HK-2 (cell line): Measurements from ENCODE around the gene HECTD4.
"Not testable (repeated sequence)": the region's sequence is repeated elsewhere in the genome, so short reads cannot be mapped to it uniquely, and the experiment has no call there.

Source experiments
- DNase-seq: peaks from one replicate; pipeline ENCODE4 v3.0.0-alpha.2; 2018; ENCODE audit not compliant: unreplicated experiment

Gene HECTD4

DNA sequence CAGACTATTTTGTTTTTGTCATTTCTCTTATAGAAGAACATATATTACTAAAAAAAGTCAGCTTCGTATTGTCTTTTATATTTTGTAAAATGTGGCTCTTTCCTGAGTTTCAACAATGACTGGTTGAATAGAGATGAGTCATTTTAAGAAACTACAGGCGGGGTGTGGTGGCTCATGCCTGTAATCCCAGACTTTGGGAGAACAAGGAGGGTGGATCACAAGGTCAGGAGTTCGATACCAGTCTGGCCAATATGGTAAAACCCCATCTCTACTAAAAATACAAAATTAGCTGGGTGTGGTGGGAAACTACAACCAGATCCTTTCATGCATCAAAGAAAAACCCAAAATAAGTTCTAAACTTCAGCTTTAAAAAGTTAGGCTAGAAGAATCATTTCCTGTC lies 28.8 kb downstream of the HECTD4 start:
- no peak for DNase-seq

DNA sequence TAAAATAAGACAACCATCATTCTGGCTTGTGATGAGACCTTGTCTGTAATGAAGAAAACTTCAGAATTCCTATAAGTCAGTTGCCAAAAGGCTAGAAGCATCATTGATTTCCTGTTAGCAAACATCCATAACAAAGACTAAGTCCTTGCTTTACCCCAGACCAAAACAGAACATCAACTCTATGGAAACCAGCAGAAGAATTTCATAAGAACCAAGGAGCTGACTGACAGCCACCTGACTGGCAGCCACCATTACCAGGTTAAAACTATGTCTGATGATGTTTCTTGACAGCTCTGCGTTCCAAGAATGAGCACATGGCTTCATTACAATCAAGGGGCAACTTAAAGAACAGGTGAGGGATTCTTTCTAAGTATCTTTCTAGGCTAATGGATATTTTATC lies 29.3 kb downstream of the HECTD4 start:
- no peak for DNase-seq

DNA sequence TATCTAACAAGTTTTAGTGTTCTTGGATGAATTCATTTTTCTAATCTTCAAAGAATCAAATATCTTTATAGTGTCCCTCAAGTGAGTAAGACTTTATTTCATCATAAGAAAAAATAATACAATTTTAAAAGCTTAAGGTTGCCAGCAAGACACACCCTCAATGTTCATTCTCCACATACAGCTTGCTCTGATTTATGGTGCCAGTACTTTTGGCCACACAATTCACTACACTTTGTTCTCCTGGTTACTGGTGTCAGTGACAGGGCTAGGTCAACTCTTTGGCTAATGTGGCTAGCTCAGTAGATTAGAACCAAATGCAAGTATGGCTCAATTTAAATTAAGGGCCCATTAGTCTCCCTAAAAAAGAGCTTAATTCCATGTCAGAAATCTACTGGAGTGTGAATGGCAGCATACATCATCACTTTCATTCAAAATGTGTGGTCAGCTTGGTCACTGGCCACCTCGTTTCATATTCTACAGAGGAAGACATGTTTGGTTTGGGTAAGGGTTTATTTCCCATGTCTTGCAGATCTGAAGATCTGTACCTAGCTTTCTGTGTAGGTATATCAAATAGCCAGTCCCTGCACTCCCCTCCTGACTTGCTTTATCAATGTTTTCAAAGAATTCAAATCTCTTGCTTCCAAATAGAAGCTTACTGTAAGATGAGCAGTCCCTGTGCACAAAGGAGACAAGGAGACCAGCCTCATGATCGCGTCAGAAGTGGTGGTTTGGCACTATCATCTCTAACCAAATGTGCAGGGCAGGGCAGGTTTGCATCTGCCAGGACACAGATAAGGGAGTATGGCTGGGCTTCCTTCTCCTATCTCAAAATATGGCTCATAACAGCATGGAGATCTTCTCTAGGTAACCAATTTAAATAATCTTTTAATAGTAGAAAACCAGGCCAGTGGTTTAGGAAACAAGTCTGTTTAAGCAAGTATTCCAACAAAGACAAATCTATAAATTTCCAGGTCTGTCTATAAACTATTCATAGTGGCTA lies 31.3 kb downstream of the HECTD4 start:
- no peak for DNase-seq

DNA sequence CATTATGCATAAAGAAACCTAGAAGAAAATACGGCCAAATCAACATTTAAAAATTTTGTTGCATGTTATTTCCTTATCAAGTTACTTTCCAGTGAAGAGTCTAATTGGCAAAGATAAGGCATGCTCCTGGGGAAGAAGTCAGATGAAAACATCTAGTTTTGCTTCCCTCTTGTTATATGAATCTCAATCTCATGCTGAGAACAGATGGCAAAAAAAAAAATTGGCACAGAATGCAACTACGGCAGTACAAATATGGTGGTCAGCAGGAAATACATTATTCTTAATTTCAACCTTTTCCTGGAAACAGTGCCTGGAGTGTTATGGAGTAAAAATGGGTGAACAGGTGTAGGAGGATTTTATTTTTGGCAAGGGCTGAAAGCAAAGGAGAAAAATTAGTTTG lies 32.8 kb downstream of the HECTD4 start:
- no peak for DNase-seq

DNA sequence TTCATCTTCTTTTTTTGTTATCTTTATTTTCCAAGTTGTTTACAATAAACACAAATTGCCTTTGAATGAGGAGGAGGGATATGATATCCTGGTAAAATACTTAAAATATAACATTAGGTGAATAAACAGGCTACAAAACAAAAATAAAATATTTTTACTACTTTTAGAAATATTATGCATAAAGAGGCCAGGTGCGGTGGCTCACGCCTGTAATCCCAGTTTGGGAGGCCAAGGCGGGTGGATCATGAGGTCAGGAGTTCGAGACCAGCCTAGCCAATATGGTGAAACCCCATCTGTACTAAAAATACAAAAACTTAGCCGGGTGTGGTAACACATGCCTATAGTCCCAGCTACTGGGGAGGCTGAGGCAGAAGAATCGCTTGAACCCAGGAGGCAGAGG lies 33.3 kb downstream of the HECTD4 start:
- DNase-seq = not testable (repeated sequence)

DNA sequence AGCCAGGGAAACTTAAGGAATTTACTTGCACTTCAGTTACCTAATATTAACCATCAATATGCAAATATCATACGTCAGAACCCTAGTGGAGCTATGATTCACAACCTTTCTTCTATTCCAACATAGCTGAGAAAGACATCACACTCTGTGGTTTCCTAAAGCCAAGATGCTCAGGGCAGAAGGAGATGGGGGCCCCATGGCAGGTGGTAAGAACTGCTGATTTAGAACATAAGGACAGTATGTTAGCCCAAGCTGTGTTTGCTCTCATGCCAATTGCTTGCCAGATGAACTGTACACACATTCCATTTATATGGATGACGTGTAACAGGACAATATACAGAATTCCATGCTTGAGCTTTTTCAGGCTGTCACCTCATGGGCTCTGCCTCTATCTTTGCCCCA lies 34.6 kb downstream of the HECTD4 start:
- DNase-seq = no peak

DNA sequence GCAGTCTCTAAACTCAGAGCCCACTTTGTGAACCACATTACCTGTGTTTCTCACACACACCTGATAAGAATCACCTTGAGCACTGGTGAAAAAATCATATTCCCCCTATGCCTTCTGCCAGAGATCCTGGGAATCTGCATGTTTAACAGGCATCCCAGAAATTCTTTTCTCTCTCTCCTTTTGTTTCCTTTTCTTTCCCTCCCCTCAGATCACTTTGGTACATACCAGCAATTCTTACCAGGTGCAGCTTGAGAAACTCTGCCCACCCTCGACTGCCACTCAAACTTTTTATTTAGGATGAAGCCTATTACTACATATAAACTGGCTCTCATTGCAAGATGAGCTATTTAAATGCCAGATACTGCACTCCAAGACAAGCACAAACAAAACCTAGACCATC lies 36.0 kb downstream of the HECTD4 start:
- no peak for DNase-seq

DNA sequence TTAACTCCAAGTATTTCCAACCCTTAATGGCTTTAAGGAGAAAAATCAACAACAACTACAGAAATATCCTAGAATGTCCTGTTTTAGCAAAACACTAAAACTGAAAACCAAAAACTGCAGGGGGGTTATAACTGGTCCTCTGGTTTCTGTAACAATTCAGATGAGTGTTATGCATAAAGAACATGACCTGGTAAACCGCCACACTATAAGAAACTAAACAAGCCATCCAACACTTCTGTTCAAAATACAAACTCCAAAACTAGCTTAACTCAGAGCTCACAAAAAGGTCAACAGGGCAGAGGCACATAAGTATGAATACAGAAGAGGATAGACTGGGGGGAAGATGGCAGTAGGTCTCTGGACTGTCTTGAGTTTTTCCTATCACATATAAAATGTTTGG lies 38.0 kb downstream of the HECTD4 start:
- no peak for DNase-seq

DNA sequence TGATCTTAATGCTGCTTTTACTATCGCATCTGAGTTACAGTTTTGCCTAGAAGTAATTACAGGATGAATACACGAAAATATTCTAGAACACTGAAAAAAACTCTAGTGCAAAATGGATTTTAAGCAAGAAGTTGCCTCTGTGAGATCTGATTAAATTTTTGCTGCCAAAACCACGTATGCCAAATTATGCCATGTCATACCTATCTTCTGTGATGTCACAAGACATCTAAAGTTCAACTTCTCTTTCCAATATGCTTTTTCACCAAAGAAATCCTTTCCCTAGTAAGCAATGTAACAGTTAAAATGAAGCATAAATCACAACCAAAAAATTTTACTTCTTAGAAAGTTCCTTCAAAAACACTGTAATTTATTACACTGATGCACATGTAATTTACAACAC lies 39.6 kb downstream of the HECTD4 start:
- no peak for DNase-seq

DNA sequence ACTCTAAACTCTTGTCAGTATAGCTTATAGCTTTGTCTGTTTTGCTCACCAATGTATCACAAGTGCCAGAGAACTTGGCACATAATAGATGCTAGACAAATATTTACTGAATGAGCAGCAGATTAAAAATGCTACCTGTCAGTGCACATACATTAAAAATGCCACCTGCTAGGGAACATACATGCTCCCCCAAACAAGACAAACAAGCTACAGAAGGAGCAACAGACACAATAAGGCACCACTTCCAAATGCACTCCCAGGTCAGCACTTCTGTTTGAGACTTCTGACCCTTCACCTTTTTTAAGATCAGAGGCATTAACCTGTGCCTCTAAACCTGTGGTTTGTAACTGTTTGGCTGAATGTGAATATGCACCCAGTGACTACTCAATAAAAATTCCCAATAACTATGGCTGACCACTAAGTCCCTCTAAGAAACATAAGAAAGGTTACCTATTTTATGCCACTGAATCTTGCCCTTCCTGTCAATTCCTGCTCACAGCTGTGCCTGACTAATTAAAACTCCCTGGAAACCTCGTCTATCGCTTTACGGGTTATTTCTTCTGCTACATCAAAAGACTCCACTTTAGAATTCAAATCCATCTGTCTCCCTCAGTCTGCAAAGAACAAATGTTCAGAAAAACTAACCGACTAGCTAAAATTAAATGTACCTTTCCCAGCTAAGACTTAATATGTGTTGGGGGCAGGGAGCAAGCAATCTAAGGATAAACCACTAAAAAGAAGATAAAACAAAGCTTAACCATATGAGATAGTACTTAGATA lies 41.0 kb downstream of the HECTD4 start:
- DNase-seq = no peak

DNA sequence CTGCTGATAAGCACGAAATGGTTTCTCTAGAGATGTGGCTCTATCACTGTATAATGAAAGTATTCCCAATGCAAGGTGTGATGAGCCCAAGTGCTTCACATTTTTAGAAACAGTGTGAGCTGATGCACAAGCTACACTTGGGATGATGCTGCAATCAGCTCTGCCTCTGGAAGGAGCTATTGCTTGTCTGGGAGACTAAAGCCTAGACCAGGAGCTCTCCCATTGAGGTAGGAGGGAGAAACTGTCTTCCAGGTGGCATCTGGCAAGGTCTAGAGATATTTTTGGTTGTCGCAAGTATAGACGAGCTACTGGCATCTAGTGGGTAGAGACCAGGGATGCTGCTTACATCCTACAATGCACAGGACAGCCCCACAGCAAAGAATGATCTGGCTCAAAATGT lies 42.0 kb downstream of the HECTD4 start:
- no peak for DNase-seq

DNA sequence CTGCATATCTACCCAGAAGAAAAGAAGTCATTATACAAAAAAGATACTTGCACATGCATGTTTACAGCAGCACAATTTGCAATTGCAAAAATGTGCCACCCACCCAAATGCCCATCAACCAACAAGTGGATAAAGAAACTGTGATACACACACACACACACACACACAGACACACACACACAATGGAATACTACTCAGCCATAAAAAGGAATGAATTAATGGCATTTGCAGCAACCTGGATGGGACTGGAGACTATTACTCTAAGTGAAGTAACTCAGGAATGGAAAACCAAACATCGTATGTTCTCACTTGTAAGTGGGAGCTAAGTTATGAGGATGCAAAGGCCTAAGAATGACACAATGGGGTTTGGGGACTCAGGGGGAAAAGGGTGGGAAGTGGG lies 47.2 kb downstream of the HECTD4 start:
- DNase-seq = not testable (repeated sequence)

DNA sequence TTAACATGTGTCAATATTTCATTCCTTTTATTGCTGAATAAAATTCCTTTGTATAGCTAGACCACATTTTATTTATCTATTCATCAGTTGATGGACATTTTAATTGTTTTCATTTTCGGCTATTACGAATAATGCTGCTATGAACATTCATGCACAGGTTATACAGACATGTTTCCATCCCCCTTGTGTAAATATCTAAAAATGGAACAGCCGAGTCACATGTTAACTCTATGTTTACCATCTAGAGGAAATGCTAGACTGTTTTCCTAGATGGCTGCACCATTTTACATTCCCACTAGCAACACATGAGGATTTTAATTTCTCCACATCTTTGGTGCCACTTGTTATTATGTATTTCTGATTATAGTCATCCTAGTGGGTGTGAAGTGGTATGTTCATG lies 49.2 kb downstream of the HECTD4 start:
- no peak for DNase-seq

DNA sequence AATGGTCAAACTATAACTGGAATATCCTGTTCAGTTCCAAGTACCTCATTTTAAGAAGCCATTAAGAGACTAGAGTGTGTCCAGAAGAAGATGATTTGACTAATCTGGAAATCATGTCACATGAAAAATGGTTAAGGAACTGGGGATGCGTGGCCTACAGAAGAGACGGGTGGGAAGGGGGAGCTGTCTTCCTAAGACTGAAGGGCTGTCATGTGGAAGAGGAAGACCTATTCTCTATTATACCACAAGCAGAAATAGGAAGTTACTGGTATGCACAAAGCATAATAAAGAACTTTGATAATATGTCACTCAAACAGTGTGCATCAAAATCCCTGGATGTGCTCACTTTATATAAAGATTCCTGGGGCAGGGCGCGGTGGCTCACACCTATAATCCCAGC lies 50.3 kb downstream of the HECTD4 start:
- DNase-seq = no peak

DNA sequence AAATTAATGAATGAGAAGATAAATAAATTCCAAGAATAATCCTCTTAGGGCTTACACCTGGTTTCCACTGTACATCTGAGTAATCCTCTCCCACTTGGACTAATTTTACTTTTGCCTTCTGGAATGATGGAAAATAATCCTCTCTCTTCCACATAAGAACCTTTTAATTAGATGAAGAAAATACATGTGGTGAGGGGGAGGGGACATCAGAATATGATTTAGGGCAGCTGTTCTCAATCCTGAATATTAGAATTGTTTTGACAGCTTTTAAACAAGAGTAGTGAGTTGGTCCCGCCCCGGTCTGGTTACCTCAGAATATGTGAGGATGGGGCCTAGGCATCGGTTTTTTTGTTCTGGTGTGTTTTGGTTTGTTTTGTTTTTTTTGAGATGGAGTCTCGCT lies 51.5 kb downstream of the HECTD4 start:
- no peak for DNase-seq

DNA sequence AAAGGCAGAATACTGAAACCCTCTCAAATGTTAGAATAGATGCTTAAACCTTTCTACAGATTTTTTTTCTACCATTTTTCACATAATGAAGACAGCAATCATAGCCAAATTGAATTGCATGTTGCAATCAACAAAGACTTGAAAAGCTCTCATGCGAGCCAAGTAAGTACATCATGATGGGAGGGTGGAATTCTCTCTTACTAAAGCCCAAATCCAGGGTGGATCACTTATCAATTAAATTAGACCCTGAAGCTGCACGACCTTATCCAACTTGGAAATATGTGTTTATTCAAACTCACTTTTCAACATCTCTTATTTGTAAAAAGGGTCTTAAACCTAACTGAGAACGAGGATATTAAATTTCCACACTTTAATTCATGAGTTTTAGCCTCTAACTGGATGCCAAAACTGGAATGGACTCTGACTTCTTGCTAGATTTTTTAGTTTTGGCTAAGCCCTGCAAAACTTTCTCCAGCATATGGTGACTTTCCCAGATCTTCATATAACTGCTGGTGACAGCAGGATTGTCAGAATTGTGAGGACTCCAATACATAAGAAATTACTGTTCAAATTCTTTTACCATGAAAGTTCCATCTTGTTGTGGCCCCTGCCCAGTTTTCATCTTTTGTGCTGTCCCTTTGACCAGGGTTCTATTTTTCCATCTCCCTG lies 53.6 kb downstream of the HECTD4 start:
- no peak for DNase-seq

DNA sequence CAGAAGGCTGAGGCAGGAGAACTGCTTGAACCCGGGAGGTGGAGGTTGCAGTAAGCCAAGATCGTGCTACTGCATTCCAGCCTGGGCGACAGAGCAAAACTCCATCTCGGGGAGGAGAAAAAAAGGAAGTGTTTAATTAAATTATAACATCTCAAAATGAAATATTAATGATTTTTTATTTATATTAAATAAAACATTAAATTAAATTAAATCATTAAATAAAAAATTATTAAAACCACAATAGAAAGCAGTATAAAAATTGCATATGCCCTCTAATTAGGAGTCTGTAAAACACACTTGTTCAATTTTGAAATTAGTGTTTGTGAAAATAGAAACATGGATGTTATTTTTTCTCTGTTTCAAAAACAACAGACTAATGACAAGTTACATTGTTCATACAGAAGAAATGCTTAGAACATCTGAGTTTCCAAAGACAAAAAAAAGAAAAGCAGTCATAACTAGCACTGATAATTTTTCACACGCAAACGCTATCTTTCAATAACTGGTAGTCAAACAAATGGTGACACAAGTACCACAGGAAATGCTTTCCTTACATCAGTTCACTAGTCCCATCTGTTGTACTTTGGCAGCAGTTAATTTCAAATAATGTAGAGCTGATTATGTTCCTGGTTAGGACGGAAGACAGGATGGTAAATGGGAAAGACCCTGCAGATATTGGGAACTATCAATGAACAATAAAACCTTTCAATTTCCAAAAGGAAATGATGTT lies 54.9 kb downstream of the HECTD4 start:
- no peak for DNase-seq

DNA sequence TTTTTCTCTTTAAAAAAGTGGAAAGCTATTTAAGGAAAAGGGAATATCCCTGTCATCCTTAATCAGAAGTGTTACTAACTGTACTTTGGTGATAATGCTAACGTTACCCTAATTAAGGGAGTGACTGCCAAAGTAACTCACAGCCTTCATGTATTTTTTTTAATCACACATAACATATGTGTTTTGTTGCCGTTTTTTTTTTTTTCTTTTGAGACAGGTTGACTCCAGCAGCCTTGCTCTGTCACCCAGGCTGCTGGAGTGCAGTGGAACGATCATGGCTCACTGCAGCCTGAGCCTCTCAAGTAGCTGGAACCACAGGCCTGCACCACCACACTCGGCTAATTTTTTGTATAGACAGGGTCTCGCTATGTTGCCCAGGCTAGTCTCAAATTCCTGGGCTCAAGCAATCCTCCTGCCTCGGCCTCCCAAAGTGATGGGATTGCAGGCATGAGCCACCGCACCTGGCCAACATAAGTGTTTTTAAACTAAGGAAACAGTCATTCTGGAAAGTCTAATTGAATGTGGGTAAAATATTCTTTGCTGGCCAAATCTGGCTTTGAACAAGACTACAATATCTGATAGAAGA lies 56.5 kb downstream of the HECTD4 start:
- no peak for DNase-seq

DNA sequence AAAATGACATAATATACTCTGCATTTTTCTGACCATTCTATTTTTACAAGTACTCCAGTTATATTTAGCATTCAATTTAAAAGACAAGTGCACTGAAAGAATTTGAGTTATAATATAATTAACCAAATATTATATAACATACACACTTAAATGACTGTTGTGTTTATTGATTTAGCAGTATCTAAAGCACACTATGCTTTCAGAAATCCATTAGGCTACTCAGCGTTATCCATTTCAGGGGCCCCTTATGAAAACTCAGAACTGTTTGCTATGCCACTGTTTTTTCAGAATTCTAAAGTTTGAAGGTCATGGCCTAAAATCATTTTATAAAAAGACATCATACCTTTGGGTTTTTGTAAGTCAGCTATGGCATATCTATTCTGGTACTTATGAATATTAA lies 57.1 kb downstream of the HECTD4 start:
- DNase-seq = no peak

DNA sequence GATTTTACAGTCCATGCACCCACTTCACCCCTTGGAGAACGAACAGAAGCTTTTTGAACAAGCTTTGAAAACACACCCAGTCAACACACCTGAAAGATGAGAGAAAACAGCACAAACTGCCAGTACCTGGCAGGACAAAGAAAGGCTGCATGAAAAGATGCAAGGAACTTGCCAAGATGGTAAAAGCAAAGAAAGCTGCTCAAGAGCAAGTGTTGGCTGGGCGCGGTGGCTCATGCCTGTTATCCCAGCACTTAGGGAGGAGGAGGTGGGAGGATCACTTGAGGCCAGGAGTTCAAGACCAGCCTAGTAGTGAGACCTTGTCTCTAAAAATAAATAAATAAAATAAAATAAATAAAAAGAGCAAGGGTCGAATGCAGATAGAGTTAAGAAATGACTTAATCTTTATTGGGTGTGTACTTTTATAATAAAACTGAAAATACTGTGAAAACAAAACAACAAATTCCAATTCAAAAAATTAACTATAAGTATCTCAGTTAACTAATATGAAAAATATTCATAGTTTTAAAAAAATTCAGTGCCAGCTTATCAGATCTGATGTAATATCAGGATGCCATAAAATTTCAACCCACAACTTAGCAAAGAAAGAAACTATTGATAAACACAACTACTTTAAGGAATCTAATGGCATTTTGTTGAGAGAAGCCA lies 59.2 kb downstream of the HECTD4 start:
- no peak for DNase-seq

DNA sequence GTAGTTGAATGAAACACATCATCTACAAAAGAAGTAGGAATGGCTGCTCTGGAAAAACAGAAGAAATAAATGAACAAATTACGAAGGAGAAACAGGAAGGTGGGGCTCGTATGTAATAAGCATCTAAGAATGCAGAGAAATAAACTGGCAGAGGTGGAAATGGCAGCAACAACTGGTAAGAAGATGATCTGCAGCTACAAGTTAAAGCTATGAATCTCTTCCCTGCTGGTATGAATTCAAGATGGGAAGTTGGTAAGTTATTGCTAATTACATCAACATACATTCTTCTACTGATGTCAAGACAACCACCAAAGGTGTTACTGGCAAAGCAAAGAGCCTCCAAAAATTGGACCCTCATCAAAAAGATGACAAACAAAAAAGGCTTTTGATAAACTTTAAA lies 59.8 kb downstream of the HECTD4 start:
- no peak for DNase-seq
